Kidney (tissue), 14 donors: ENCODE measurements around the gene GDAP2. TPM values are rescaled to one million over a fixed set of nuclear protein-coding genes. Genes with fewer than 3 reads are reported as not detected.

Source experiments
- DNase-seq, 5 donors: peaks; one replicate each; pipeline ENCODE4 v3.0.0-alpha.2; 2013 to 2020
- FAIRE-seq: peaks from 2 replicates; lab custom pipeline; 2012; peaks lifted over from hg19 to GRCh38; lab: Jason Lieb, UNC
- H3K27ac ChIP-seq, 2 donors: one replicate each; pipeline ENCODE4 v1.7.0; 2013; ENCODE audit warnings: low read depth in 2 of 2, low read length in 2 of 2, inconsistent platforms in 1 of 2
- H3K27me3 ChIP-seq: one replicate; pipeline ENCODE4 v1.7.1; 2013; ENCODE audit warnings: low read length, inconsistent platforms; ENCODE audit not compliant: control insufficient read depth, insufficient read depth
- H3K36me3 ChIP-seq, 3 donors: one replicate each; pipeline versions ENCODE4 v1.7.0 to v1.7.1; 2013; ENCODE audit warnings: low read length in 3 of 3, control low read depth in 1 of 3, inconsistent platforms in 1 of 3; ENCODE audit not compliant: insufficient read depth in 3 of 3, control insufficient read depth in 2 of 3
- H3K4me1 ChIP-seq, 3 donors: one replicate each; pipeline versions ENCODE4 v1.7.0 to v1.7.1; 2013; ENCODE audit warnings: low read length in 3 of 3, inconsistent platforms in 1 of 3, low read depth in 1 of 3; ENCODE audit not compliant: control insufficient read depth in 2 of 3, insufficient read depth in 2 of 3
- H3K4me3 ChIP-seq, 3 donors: one replicate each; pipeline versions ENCODE4 v1.7.0 to v1.8.1; 2013; ENCODE audit warnings: low read length in 3 of 3, control low read depth in 1 of 3, inconsistent platforms in 1 of 3
- H3K9ac ChIP-seq, 3 donors: one replicate each; pipeline versions ENCODE4 v1.7.0 to v1.7.1; 2013; ENCODE audit warnings: low read length in 3 of 3, control low read depth in 1 of 3, inconsistent platforms in 1 of 3
- H3K9me3 ChIP-seq, 3 donors: one replicate each; pipeline versions ENCODE4 v1.7.0 to v1.7.1; 2013; ENCODE audit warnings: low read length in 3 of 3, control low read depth in 1 of 3, inconsistent platforms in 1 of 3; ENCODE audit not compliant: control insufficient read depth in 2 of 3, insufficient read depth in 1 of 3
- intact Hi-C: fragments of 100-400 bp; cut with DNase I; formaldehyde crosslinking; loops from one replicate; pipeline ENCODE4 v1.11.1; 2022
- polyA plus RNA-seq: library from polyadenylated mRNA; stranded (reverse); fragments of 350-450 nt; fragmentation: Illumina TruSeq; extraction: RNeasy Lipid Tissue Mini Kit (QIAGEN cat#74804); gene quantifications from one replicate; pipeline ENCODE4 v1.2.3, GENCODE V29; 2014; ENCODE audit warnings: low read depth, low replicate concordance; ENCODE audit not compliant: insufficient read depth
- total RNA-seq: library from RNA; stranded (reverse); fragmentation: NEBNext Ultra II Directional; extraction: Animal tissue kit (Norgen Biotek cat#: 25700); gene quantifications from one replicate; pipeline ENCODE4 v1.2.1, GENCODE V29; 2021
- TF ChIP-seq, protein P1 (sequence below): IDR thresholded peaks from 3 replicates; pipeline ENCODE4 v1.5.1; 2012; ENCODE audit warnings: mild to moderate bottlenecking, moderate library complexity, borderline replicate concordance; ENCODE audit not compliant: insufficient read depth; ENCODE audit errors: extremely low read depth
- donor health status: control.
- donor health status: control.
- donor health status: control.
- donor health status: control.
- donor health status: control.
- donor health status: DM: yes; HTN: yes; CAD: no.
- donor health status: Normal renal cell carcinoma (clear cell type).

GDAP2 gene
- total and polyA plus RNA-seq, 2 donors from 2014 or later, result 11.3 to 31.8 TPM

DNA sequence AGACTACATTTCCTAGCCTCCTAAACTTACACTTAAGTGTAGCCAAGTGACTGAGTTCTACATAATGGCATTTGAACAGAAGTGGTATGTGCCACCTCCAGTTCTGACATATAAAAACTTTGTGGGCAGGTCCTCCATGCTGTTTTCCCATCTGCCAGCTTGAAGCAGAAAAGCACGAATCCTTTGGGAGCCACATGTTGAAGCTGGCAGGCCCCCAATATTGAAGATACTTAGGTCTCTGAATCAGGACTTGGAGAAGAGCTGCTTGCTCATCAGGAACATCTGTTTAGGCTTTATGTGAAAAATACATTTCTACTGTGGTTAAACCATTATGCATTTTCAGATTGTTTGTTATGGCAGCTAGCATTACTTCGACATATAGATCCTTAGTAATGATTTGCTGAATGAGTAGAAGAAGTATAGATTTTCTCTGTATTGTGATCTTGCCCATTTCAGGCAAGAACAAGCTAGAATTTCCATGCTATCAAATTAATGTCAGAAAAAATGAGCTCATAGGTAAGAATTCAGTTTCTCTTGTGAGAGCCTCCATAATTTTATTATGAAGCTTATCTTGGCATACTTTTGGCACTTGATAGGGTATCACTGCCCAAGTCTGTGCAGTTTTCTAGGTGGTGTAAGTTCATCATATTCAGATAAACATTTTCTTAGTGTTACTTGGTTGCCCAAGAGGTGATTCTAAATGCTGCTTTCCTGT lies 68.4 kb downstream of the GDAP2 start:
- TF ChIP-seq, protein P1, sequence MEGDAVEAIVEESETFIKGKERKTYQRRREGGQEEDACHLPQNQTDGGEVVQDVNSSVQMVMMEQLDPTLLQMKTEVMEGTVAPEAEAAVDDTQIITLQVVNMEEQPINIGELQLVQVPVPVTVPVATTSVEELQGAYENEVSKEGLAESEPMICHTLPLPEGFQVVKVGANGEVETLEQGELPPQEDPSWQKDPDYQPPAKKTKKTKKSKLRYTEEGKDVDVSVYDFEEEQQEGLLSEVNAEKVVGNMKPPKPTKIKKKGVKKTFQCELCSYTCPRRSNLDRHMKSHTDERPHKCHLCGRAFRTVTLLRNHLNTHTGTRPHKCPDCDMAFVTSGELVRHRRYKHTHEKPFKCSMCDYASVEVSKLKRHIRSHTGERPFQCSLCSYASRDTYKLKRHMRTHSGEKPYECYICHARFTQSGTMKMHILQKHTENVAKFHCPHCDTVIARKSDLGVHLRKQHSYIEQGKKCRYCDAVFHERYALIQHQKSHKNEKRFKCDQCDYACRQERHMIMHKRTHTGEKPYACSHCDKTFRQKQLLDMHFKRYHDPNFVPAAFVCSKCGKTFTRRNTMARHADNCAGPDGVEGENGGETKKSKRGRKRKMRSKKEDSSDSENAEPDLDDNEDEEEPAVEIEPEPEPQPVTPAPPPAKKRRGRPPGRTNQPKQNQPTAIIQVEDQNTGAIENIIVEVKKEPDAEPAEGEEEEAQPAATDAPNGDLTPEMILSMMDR, result no peak
- FAIRE-seq (no peak), DNase-seq (no peak)
- Histone ChIP-seq H3K9me3 (peaks cover 0 to 2% (median 0%) of the 10 kb centered on the region in 3 donors), H3K27me3 (no peaks in the 10 kb centered on the region), H3K27ac (no peak overlapping the region), H3K4me1 (no peaks in the 10 kb centered on the region), H3K9ac (no peak overlapping the region), H3K4me3 (no peak overlapping the region), H3K36me3 (peaks cover 3 to 5% (median 4%) of the 10 kb centered on the region in 3 donors)
- intact Hi-C loops, result no loop called here

DNA sequence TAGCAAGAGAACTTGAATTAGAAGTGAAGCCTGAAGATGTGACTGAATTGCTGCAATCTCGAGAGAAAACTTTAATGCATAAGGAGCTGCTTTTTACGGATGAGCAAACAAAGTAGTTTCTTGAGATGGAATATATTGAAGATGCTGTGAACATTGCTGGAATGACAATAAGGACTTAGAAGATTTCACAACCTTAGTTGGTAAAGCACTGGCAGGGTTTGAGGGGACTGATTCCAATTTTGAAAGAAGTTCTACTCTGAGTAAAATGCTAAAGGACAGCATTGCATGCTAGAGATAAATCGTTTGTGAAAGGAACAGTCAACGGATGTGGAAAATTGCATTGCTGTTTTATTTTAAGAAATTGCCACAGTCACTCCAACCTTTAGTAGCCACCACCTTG lies 69.5 kb downstream of the GDAP2 start:
- FAIRE-seq (no peak), DNase-seq (no peak)
- Histone ChIP-seq H3K27ac (no peak overlapping the region), H3K27me3 (no peaks in the 10 kb centered on the region), H3K36me3 (no peaks in the 10 kb centered on the region), H3K4me1 (no peaks in the 10 kb centered on the region), H3K4me3 (no peak overlapping the region), H3K9me3 (no peaks in the 10 kb centered on the region), H3K9ac (no peak overlapping the region)
- intact Hi-C loops, result no loop called here
- TF ChIP-seq, protein P1, result no peak

DNA sequence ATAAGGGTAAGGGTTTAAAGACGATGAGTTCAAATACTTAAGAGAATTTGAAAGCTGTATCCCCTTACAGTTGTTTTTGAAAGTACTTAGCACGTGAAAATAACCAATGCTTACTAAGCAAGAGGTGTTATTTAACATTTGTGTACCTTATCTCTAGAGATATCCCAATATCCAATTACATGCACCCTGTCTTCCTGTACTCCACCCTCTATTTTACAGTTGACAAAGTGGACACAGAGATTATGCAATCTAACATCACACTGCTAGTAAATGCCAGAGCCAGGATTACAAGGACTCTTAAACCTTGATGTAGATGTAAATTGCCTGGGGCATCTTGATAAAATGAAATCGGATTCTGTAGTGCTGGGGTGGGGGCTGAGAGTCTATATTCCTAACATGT lies 72.0 kb downstream of the GDAP2 start:
- Histone ChIP-seq H3K27me3 (no peaks in the 10 kb centered on the region), H3K4me1 (no peaks in the 10 kb centered on the region), H3K9me3 (no peaks in the 10 kb centered on the region), H3K9ac (no peak overlapping the region), H3K36me3 (peaks cover 0 to 3% (median 0%) of the 10 kb centered on the region in 3 donors), H3K4me3 (no peak overlapping the region), H3K27ac (no peak overlapping the region)
- FAIRE-seq, result no peak
- DNase-seq, result no peak
- intact Hi-C loops, result no loop called here
- TF ChIP-seq, protein P1, result no peak
